ENCODE results near the gene MACROD1.

DNA sequence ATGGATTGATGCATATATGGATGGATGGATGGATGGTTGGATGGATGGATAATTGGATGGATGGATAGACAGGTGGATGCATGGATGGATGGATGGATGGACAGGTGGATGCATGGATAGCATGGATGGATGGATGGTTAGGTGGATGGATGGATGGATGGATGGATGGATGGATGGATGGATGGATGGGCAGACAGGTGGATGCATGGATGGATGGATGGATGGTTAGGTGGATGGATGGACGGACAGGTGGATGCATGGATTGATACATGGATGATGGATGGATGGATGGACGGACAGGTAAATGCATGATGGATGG, 52.5 kb downstream of the MACROD1 start:
- TF ChIP-seq GATA2 (IDR thresholded peaks at IDR 0.05; ENCODE audit: low read depth, low read length), result no peak
- TF ChIP-seq GATA3 (IDR thresholded peaks at IDR 0.05; ENCODE audit: low read depth, low read length), result no peak
